Spinal cord (tissue), 10 donors: ENCODE data around the gene CRK. TPM values are rescaled to one million over a fixed set of nuclear protein-coding genes. Genes with fewer than 3 reads are reported as not detected.

Experiments
- DNase-seq, 6 donors: peaks; one replicate each; pipeline versions ENCODE4 v3.0.0 to v3.0.0-alpha.2; 2013 to 2015; ENCODE audit warnings: low spot score in 6 of 6, low read depth in 4 of 6
- H3K27ac ChIP-seq: one replicate; pipeline ENCODE4 v1.5.1; 2013; ENCODE audit warnings: low read depth, low read length, control low read depth
- H3K27me3 ChIP-seq: one replicate; pipeline ENCODE4 v1.6.1; 2013; ENCODE audit warnings: low read length; ENCODE audit not compliant: control insufficient read depth, insufficient read depth
- H3K36me3 ChIP-seq: one replicate; pipeline ENCODE4 v1.6.1; 2013; ENCODE audit warnings: low read length; ENCODE audit not compliant: control insufficient read depth, insufficient read depth
- H3K4me1 ChIP-seq: one replicate; pipeline ENCODE4 v1.6.1; 2013; ENCODE audit warnings: low read length; ENCODE audit not compliant: control insufficient read depth, insufficient read depth
- H3K4me3 ChIP-seq: one replicate; pipeline ENCODE4 v1.5.1; 2013; ENCODE audit warnings: low read depth, low read length, control low read depth
- H3K9me3 ChIP-seq: one replicate; pipeline ENCODE4 v1.6.1; 2013; ENCODE audit warnings: low read length; ENCODE audit not compliant: control insufficient read depth, insufficient read depth
- WGBS: methylation state at CpG from one replicate; pipeline ENCODE4 v1.1.5; 2013; ENCODE audit warnings: missing lambda C conversion rate; ENCODE audit not compliant: insufficient coverage; 5-methylcytosine and 5-hydroxymethylcytosine counted together
- polyA plus RNA-seq, 2 donors: library from polyadenylated mRNA; unstranded; fragments of 120-200 nt; gene quantifications; one replicate each; pipeline ENCODE4 v1.2.1, GENCODE V29; 2013; ENCODE audit not compliant: insufficient read length in 2 of 2
- total RNA-seq, 2 donors: library from RNA; depleted of rRNA in 1 of 2; stranded (reverse); fragments of 120-200 nt in 1 of 2; fragments of >200 nt in 1 of 2; gene quantifications; one replicate each; pipeline versions ENCODE4 v1.2.3 to v1.2.4, GENCODE V29; 2013 to 2014
- donor health status: healthy.

Gene CRK
- total and polyA plus RNA-seq, 4 donors: 70.2 to 105 (median 80.5) TPM

DNA sequence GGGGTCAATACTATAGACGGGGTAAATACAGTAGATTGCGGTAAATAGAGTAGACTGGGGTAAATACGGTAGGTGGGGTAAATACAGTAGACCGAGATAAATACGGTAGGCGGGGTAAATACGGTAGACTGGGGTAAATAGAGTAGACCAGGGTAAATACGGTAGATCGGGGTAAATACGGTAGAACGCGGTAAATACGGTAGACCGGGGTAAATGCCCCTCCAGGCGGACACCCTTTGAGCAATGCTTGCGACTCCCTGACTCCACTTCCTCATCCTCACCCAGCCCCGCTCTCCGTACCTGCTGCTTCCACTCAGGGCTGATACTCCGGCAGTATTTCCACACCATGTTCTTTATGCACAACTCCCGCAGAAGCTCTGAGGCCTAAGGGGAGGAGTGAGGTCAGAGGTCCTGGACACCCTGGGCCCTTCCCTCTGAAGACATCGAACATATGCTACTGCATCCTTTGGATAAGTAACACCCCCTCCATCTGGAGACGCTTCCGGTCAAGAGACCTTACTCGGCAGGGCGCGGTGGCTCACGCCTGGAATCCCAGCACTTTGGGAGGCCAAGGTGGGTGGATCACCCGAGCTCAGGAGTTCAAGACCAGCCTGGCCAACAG is 13.3 kb upstream of the CRK start:
- Histone ChIP-seq H3K9me3 (no peaks in the 10 kb centered on the region), H3K4me3 (no peak overlapping the region), H3K36me3 (peaks cover 83% of the 10 kb centered on the region), H3K27me3 (no peaks in the 10 kb centered on the region), H3K27ac (no peak overlapping the region), H3K4me1 (peaks cover 4% of the 10 kb centered on the region)
- no peak for DNase-seq
- 65% methylated on average over 14 of the region's 28 CpGs for WGBS

DNA sequence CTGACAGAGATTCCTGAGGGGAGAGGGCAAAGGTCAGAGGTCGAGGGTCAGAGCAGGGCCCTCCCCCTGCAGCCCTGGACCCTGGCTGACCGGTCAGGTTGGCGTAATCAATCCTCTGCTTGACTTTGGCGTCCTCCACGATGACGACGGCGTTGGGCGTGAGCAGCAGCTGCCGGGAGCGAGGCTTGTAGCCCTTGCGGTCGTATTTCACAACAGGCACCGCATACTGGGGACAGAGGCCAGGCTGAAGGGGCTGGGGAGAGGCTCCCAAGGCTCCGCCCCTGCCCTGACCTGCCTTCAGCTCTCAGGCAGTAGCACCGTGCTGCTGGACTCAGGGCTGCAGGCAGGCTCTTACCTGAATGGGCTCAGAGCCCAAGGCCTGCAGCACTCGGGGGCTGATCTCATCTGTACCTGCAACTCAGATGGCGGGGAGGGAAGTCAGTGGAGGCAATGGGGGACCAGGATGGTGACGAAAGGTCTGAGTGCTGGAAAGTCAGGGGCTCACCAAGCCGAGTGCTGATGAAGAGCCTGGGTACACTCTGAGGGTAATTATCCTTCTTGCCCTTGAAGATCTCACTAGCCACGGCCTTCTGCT is 12.0 kb upstream of the CRK start:
- Histone ChIP-seq H3K9me3 (no peaks in the 10 kb centered on the region), H3K36me3 (peaks cover 80% of the 10 kb centered on the region)
- no peak for DNase-seq

DNA sequence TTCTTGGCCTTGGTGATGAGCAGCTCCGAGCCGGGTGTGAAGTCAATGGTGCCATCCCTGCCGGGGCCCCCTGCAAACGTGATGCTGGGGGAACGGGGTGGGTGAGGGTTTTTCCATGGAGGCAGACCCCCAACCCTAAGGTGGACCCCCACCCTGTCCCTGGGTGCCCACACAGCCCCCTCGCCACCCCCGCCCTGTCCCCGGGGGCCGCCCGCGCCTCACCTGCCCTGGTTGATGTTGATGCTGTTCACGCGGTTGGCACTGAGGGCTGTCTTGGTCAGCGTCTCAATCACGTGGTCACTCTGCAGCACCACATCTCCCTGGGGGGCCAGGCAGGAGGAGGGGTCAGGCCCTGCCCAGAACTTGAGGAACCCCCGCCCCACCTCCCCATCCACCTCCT is 11.2 kb upstream of the CRK start:
- H3K4me1 ChIP-seq: peaks cover 4% of the 10 kb centered on the region
- H3K9me3 ChIP-seq: no peaks in the 10 kb centered on the region
- 68% methylated on average over 7 of the region's 16 CpGs for WGBS
- no peak for DNase-seq
- peaks cover 77% of the 10 kb centered on the region for H3K36me3 ChIP-seq
- H3K4me3 ChIP-seq: no peak overlapping the region
- no peak overlapping the region for H3K27ac ChIP-seq
- H3K27me3 ChIP-seq: no peaks in the 10 kb centered on the region

More for the DNA sequence above, 12.0 kb upstream of the CRK start:
- Histone ChIP-seq H3K27me3 (no peaks in the 10 kb centered on the region), H3K27ac (no peak overlapping the region), H3K4me3 (no peak overlapping the region), H3K4me1 (peaks cover 4% of the 10 kb centered on the region)
- 57% methylated on average over 21 of the region's 21 CpGs for WGBS

DNA sequence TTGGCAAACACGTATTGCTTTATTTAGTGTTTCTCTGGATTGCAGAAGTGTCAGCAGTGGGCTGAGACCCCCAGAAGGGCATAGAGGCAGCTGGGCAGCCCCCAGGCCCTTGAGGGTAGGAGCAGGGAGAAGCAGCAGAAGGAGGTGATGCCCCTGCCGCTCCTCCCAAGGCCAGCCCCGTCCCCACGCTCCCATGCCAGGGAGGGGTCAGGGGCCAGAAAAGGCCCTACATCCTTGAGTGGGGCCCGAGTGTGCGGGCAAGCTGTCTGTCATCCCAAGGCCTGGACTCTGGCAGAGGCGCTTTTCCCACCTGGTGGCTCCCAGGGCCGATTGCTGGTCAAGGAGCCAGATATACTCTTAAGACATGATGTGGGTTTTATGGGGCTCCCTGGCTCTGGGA is 8.2 kb upstream of the CRK start:
- H3K9me3 ChIP-seq: no peaks in the 10 kb centered on the region
- no peaks in the 10 kb centered on the region for H3K27me3 ChIP-seq
- H3K4me1 ChIP-seq: no peaks in the 10 kb centered on the region
- H3K4me3 ChIP-seq: no peak overlapping the region
- no peak for DNase-seq
- no peak overlapping the region for H3K27ac ChIP-seq
- H3K36me3 ChIP-seq: peaks cover 49% of the 10 kb centered on the region
- WGBS: 94% methylated on average over 8 of the region's 8 CpGs

DNA sequence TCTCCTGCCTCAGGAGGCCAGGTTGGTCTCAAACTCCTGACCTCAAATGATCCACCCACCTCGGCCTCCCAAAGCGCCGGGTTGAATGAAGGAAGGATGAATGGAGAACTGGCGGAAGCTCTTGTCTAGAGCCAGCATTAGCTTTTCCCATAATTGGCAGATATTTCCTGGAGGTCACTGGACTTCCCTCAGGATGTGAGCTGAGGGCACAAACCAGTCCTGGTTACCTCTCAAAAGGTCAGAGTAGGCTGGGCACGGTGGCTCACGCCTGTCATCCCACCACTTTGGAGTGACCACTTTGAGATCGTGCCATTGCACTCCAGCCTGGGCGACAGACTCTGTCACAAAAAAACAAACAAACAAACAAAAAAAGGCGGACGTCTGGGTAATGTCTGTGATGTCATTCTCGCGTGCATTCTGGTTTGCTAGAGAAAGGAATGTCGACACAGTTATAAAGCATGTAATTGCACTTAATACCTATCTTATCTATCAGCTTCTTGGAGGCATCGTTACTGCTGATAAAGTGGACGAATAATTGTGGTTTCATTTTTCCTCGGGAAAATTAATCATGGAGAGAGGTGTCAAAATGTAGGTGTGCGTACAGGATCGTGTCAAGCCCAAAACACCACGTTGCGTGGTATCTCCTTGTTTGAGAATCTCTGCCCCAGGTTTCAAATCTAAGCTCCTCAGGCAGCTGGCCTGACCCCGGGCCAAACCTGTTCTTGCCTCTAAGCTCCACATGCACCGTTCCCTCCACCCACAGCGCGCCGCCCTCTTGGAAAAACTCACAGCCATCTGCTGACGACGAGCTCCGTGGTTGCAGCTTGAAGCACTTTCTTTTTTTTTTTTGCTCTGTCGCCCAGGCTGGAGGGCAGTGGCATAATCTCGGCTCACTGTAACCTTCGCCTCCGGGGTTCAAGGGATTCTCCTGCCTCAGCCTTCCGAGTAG is 6.4 kb upstream of the CRK start:
- Histone ChIP-seq H3K4me1 (no peaks in the 10 kb centered on the region), H3K4me3 (no peak overlapping the region), H3K27me3 (no peaks in the 10 kb centered on the region), H3K36me3 (peaks cover 37% of the 10 kb centered on the region), H3K9me3 (no peaks in the 10 kb centered on the region), H3K27ac (no peak overlapping the region)
- WGBS: 86% methylated on average over 23 of the region's 33 CpGs
- no peak for DNase-seq

DNA sequence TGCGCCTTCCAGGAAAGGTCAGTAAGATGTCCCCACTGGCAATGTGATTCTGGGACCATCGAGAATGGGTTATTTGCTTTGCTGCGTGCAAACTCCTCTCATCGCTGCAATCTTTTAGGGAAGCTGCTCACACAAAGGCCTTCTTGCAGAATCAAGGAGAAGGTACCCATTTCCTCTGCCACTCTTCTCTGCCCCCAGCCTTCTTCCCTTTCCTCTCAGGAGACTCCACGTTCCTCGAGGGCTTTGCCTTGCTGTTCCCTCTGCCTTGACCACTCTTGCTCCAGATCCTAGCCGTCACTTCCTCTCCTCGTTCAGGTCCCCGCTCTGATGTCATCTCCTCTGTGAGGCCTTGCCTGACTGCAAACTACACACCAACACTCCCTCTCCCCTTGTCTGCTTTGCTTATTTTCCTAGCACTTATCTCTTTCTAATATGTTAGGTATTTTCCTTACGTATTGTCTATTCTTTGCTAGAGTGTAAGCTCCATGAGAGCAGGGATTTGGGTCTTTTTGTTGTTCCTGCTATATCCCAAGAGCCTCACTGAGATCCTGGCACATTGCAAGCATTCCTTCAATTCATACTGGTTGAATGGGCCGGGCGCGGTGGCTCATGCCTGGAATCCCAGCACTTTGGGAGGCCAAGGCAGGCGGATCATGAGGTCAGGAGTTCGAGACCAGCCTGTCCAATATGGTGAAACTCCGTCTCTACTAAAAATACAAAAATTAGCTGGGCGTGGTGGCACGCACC is 5.3 kb upstream of the CRK start:
- H3K27me3 ChIP-seq: no peaks in the 10 kb centered on the region
- no peak for DNase-seq
- WGBS: 86% methylated on average over 15 of the region's 18 CpGs
- H3K27ac ChIP-seq: no peak overlapping the region
- no peak overlapping the region for H3K4me3 ChIP-seq
- H3K9me3 ChIP-seq: no peaks in the 10 kb centered on the region
- peaks cover 27% of the 10 kb centered on the region for H3K36me3 ChIP-seq
- peaks cover 6% of the 10 kb centered on the region for H3K4me1 ChIP-seq

DNA sequence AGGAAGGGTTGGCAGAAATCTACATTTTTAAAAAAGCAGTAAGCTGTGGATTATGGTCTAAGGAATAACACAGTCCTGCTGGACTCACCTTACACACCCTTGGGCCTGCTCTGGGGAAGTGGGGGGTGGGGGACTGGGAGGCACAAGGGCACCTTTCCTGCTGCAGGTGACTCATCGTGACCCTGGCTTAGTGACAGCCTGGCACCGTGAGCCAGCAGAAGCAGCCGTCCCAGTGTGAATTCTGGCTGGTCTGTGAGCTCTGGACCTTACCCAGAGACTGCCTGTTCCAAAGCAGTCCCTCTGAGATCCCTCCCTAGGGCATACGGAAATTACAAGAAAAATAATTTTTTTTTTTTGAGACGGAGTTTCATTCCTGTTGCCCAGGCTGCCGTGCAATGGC is 4.2 kb upstream of the CRK start:
- no peak for DNase-seq
- WGBS: 79% methylated on average over 6 of the region's 6 CpGs
- H3K27ac ChIP-seq: no peak overlapping the region
- no peaks in the 10 kb centered on the region for H3K27me3 ChIP-seq
- peaks cover 7% of the 10 kb centered on the region for H3K4me1 ChIP-seq
- H3K9me3 ChIP-seq: no peaks in the 10 kb centered on the region
- H3K4me3 ChIP-seq: no peak overlapping the region
- H3K36me3 ChIP-seq: peaks cover 15% of the 10 kb centered on the region

DNA sequence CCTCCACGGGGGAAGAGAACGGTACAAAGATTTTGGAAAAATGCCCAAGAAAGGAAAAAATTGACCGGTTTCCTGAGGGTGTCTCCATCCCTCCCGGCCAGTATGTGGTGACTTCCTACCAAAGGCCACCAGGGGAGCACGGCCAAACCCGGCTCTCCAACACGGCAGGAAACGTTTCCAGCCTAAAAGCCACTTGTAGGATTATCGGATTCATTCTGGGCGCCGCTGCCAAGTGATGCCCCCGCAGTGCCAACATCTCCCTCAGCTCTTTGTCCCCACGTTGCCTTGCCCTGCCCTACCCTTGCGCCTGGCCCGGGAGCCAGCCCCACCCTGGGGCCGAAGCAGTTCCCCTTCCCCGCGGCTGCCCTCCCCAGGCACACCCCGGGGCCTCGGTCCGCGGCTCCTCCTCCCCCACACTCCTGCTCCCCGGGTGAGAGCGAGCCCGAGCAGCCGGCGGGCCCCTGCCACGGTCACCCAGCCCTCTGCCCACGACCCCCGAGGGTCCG is 688 bp downstream of the CRK start:
- no peaks in the 10 kb centered on the region for H3K27me3 ChIP-seq
- H3K9me3 ChIP-seq: no peaks in the 10 kb centered on the region
- peak overlapping the region; percentile 73 for H3K4me3 ChIP-seq
- peaks cover 9% of the 10 kb centered on the region for H3K36me3 ChIP-seq
- under 1% methylated on average over 31 of the region's 31 CpGs for WGBS
- peaks cover 26% of the 10 kb centered on the region for H3K4me1 ChIP-seq
- DNase-seq: peak in 4 of 6 donors; percentile 17 to 73 (median 52)
- H3K27ac ChIP-seq: peak overlapping the region; percentile 87

DNA sequence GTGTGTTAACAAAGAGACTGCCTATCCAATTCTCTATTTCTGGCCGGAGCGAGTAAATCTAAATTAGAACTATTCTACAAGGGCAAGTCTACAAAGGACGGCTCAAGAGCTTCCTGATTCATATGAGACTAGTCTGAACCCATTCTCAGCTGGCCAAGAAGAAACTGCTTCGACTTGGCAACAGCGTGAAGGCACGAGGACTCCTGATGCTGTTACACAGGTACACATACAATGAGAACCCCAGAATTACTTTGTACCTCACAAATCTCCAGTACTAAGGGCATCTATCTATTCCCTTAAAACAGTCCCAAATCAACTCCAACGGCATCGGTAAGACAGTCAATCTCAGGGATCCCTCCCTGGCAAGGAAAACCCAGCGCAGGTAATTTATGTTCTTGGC is 1.5 kb downstream of the CRK start:
- Histone ChIP-seq H3K27ac (peak overlapping the region; percentile 87), H3K36me3 (peaks cover 11% of the 10 kb centered on the region), H3K9me3 (no peaks in the 10 kb centered on the region), H3K4me1 (peaks cover 26% of the 10 kb centered on the region), H3K4me3 (peak overlapping the region; percentile 73), H3K27me3 (no peaks in the 10 kb centered on the region)
- DNase-seq: no peak
- WGBS: 62% methylated on average over 7 of the region's 9 CpGs
